HG02870 (cell line): ENCODE results near the gene CAND2.

ENCODE experiments used
- ATAC-seq: cut with Tn5 transposase; IDR thresholded peaks from one replicate; pipeline ENCODE4 v1.9.1; 2021; ENCODE audit warnings: mild to moderate bottlenecking, moderate library complexity; ENCODE audit not compliant: unreplicated experiment

CAND2 gene

DNA sequence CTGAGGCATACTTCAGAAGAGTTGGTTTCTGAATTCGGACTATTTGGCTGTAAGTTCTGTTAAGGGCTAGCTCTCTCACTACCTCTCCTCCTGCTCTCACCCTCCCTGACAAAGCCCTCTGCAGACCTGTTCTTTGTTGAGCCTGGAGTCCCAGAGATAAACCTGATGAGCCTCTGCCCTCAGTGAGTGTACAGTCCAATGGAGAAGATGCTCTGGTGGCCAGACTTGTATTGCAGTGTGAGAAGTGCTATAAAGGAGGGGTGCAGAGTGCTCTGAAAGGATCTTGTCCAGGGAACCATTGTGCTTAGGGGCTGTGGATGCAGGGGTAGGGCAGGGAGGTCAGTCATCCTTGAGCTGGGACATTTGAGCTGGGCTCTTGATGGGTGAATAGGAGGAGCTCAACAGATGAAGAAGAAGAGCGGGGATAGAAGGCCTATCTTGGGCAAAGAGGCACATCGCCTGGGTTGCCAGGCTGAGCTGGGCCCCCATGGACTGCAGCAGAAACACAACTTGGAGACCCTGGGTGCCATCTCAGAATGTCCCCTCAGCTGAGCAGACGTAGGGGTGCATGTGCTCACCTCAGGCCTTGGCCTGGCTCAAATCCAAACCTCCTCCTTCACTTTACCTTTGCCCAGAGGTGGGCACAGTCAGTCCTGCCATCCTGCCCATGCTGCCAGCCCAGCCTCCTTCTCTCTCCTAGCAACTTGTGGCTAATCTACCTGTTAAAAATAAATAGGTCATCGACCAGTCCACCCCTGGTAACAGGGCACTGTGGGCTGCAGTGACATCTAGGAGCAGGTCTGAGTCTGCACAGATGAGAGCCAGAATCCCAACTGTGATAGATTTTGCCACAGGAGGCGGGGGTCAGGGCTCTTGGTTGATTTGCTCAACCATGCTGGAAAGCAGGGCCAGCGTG, 3.3 kb downstream of the CAND2 start:
- ATAC-seq: no peak

DNA sequence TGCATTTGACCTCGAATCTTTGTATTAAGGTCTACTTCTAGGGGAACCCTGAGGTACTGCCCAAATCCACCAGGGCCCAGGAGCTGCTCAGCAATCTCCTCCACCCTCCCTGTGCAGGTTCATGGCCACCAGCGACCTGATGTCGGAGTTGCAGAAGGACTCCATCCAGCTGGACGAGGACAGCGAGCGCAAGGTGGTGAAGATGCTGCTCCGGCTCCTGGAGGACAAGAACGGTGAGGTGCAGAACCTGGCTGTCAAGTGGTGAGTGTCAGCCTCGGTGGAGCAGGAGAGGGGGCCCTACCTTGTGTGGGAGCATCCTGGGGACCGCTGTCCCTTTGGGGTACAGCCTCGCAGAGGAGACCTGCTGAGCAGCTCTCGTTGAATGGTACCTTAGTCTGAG, 6.9 kb downstream of the CAND2 start:
- no peak for ATAC-seq

- no peak for ATAC-seq
Measured at GRCh38 chr3:12807066-12807465, 10.6 kb downstream of the CAND2 start.

GRCh38 chr3:12807601-12808359, 11.3 kb downstream of the CAND2 start:
- ATAC-seq: no peak

DNA sequence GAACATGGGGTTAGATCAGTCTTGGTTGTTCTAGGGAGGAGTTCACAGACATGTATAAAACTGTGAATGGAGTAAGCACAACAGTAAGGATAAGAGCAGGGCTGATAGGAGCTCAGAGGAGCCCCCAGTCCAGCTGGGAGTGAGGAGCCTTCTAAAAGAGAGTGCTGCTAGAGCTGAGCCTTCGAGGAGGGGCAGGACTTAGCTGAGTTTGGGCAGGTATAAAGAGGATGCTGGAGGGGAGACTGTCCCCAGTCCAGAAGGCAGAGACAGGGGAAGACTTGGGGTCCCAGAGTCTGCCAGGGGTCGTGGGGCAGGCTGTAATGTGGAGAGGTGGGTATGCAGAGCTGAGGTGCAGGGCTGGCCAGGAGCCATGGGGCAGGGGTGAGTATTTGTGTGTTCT, 12.1 kb downstream of the CAND2 start:
- no peak for ATAC-seq

DNA sequence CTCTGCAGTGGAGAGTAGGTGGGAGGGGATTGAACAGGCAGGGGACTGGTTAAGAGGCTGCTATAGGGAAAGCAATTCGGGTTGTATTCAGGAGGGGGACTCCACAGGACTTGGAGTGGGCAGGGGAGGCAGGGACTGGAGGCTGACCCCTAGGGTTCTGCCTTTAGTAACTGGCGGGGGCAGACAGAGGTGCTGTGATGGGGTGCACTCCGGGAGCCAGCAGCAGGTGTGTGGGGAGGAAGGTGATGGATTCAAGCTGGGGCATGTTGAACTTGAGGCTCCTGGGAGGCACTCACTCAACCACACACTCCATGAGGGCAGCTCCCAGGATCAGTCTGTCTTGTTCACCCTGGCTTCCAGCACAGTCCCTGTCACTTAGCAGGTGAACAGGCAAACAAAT, 12.5 kb downstream of the CAND2 start:
- no peak for ATAC-seq

GRCh38 chr3:12809435-12809834, 13.0 kb downstream of the CAND2 start:
- ATAC-seq: no peak

GRCh38 chr3:12810013-12810780, 13.7 kb downstream of the CAND2 start:
- ATAC-seq: peak; percentile 99

DNA sequence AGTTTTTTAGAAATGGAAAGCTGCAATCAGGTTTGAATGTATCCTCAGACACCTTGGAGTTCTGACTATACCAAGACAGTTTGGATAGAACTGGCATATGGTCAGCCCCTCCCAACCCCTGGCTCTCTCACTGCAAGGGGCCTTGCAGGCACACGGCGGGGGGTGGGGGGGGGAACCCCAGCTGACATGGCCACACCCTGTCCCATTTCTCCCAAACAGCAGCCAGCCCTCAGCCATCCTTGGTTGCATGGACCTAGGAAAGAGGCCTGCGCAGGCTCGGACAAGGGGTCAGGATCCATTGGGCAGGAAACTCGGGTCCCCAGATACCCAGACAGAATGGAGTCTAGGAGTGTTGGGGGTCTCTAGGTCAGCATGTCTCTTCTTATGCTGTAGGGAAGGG, 14.5 kb downstream of the CAND2 start:
- ATAC-seq: no peak

GRCh38 chr3:12812812-12813211, 16.3 kb downstream of the CAND2 start:
- ATAC-seq: no peak

DNA sequence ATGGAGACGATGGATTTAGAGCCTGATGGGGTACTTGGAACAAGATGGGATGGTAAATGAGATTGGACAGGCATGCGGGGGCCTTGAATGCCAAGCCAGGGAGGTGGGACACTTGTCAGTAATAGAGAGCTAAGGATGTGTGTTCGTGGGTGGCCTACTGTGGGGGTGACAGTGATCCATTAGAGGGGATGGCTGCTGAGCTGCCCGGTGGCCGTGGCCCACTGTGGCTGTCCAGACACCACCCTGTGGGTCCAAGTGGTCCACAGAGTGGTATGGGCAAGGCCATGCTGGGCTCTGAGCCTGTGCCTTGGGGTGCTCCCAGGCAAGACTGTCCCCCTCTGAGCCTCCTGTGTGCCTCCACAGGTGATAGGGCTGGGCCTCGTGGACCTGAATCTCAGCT, 17.5 kb downstream of the CAND2 start:
- ATAC-seq: no peak

DNA sequence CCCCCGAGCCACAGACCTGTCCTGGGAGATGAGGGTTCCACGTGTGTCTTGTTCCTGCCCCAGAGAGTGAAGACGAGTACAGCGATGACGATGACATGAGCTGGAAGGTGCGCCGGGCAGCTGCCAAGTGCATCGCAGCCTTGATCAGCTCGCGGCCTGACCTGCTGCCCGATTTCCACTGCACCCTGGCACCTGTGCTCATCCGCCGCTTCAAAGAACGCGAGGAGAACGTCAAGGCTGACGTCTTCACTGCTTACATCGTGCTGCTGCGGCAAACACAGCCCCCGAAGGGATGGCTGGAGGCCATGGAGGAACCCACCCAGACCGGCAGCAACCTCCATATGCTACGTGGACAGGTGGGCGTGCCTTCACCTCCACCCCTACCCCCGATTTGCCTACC, 18.6 kb downstream of the CAND2 start:
- ATAC-seq: no peak

GRCh38 chr3:12815719-12816118, 19.2 kb downstream of the CAND2 start:
- ATAC-seq: no peak

DNA sequence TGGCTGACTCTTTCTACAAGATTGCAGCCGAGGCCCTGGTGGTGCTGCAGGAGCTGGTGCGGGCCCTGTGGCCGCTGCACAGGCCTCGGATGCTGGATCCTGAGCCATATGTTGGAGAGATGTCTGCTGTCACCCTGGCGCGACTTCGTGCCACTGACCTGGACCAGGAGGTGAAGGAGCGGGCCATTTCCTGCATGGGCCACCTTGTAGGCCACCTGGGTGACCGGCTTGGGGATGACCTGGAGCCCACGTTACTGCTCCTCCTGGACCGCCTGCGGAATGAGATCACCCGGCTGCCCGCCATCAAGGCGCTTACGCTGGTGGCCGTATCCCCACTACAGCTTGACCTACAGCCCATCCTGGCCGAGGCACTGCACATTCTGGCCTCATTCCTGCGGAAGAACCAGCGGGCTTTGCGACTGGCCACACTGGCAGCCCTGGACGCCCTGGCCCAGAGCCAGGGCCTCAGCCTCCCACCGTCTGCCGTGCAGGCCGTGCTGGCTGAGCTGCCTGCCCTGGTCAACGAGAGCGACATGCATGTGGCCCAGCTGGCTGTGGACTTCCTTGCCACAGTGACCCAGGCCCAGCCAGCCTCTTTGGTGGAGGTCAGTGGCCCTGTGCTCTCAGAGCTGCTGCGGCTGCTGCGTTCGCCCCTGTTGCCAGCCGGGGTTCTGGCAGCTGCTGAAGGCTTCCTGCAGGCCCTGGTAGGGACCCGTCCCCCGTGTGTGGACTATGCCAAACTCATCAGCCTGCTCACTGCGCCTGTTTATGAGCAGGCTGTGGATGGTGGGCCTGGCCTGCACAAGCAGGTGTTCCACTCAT, 20.3 kb downstream of the CAND2 start:
- no peak for ATAC-seq

DNA sequence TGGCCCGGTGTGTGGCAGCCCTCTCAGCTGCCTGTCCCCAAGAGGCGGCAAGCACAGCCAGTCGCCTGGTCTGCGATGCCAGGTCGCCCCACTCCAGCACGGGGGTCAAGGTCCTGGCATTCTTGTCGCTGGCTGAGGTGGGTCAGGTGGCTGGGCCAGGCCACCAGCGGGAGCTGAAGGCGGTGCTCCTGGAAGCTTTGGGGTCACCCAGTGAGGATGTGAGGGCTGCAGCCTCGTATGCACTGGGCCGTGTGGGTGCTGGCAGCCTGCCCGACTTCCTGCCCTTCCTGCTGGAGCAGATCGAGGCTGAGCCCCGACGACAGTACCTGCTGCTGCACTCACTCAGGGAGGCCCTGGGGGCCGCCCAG, 20.8 kb downstream of the CAND2 start:
- ATAC-seq: no peak

DNA sequence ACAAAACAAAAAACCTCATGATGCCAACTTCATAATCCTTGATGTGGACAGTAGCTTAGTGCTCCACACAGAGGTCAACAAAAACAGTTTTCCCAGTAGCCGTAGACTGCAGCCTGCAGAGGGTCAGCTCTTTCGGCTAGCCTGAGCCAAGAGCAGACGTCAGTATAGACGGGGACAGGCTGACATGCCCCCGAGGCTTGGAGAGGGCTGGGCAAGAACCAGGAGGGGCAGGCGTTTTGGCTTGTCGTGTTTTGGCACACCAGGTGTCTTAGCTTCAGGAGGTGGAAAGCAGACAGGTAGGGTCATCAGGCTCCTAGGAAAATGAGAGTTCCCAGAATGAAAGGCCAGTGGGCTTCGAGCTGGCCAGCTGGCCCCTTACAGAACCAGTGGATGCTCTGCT, 21.8 kb downstream of the CAND2 start:
- no peak for ATAC-seq

DNA sequence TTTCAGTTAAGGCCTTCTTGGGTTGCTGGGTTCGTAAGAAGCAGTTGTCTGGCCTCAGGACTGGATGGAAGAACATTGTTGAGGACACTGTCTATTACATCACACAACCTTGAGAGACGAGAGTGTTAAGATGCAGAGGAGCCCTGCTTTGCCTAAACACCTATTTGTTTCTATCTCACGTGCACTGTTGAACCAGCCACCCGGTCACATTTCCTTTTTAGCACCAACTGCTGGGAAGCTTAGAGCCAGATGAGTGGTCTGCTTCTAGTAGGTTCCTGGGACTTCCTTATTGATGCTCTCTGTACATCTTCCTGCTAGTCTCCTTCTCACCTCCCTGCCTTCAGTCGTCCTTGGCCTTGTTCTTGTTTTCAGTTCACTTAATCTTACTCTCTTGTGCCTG, 22.3 kb downstream of the CAND2 start:
- no peak for ATAC-seq

GRCh38 chr3:12822725-12823373, 26.4 kb downstream of the CAND2 start:
- ATAC-seq: no peak

DNA sequence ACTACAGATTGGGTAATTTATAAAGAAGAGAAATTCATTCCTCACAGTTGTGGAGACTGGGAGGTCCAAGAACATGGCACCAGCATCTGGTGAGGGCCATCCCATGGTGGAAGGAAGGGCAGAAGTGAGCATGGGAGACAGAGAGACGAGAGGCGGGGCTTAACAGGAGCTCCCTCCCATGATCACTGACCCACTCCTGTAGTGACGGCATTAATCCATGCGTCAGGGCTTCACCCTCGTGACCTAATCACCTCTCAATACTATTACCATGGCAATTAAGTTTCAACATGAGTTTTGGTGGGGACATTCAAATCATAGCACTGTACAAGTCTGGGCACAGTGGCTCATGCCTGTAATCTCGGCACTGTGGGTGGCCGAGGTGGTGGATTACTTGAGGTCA, 27.8 kb downstream of the CAND2 start:
- no peak for ATAC-seq

GRCh38 chr3:12825156-12825555, 28.7 kb downstream of the CAND2 start:
- ATAC-seq: no peak
